Neuronal stem cell (in vitro differentiated cells): ENCODE measurements around the gene SERPINB6.
"Not testable (repeated sequence)": the region's sequence is repeated elsewhere in the genome, so short reads cannot be mapped to it uniquely, and the experiment has no call there.

Experiments used
- DNase-seq: peaks from one replicate; pipeline ENCODE4 v3.0.0-alpha.2; 2013; ENCODE audit warnings: low spot score
- H2AFZ ChIP-seq: one replicate; pipeline ENCODE4 v1.6.1; 2013; ENCODE audit warnings: mild to moderate bottlenecking, low read length, inconsistent platforms
- H2AK5ac ChIP-seq: 2 replicates; pipeline ENCODE4 v1.6.1; 2013; ENCODE audit warnings: low read depth, mild to moderate bottlenecking, inconsistent platforms, low read length, moderate library complexity, mixed read lengths
- H2BK120ac ChIP-seq: 2 replicates; pipeline ENCODE4 v1.6.1; 2013; ENCODE audit warnings: low read depth, mild to moderate bottlenecking, inconsistent platforms, low read length, moderate library complexity, mixed read lengths
- H2BK12ac ChIP-seq: one replicate; pipeline ENCODE4 v1.6.1; 2013; ENCODE audit warnings: low read length, inconsistent platforms
- H2BK15ac ChIP-seq: 2 replicates; pipeline ENCODE4 v1.6.1; 2013; ENCODE audit warnings: mild to moderate bottlenecking, low read length, inconsistent platforms, mixed read lengths
- H2BK5ac ChIP-seq: one replicate; pipeline ENCODE4 v1.6.1; 2013; ENCODE audit warnings: inconsistent platforms, mild to moderate bottlenecking, low read length, moderate library complexity
- H3K14ac ChIP-seq: one replicate; pipeline ENCODE4 v1.6.1; 2013; ENCODE audit warnings: low read length, inconsistent platforms
- H3K18ac ChIP-seq: 2 replicates; pipeline ENCODE4 v1.6.1; 2013; ENCODE audit warnings: low read length, inconsistent platforms
- H3K23ac ChIP-seq: 2 replicates; pipeline ENCODE4 v1.6.1; 2013; ENCODE audit warnings: low read depth, mild to moderate bottlenecking, mixed read lengths, low read length, inconsistent platforms; ENCODE audit not compliant: poor library complexity
- H3K27ac ChIP-seq: replicated peaks from 3 replicates; pipeline ENCODE4 v1.5.1; 2013; ENCODE audit warnings: low read length, inconsistent platforms
- H3K27me3 ChIP-seq, 3 experiments: 2 replicates each; pipeline ENCODE4 v1.6.1; 2013; ENCODE audit warnings: low read length in 3 of 3, mild to moderate bottlenecking in 2 of 3, inconsistent platforms in 1 of 3, low read depth in 1 of 3, mixed read lengths in 1 of 3, moderate library complexity in 1 of 3; ENCODE audit not compliant: control insufficient read depth in 3 of 3, insufficient read depth in 3 of 3
- H3K36me3 ChIP-seq, 2 donors: replicated peaks in 1 of 2; 2 replicates each; pipeline ENCODE4 v1.6.1; 2013; ENCODE audit warnings: low read length in 2 of 2; ENCODE audit not compliant: control insufficient read depth in 2 of 2, insufficient read depth in 2 of 2
- H3K4ac ChIP-seq: 2 replicates; pipeline ENCODE4 v1.6.1; 2013; ENCODE audit warnings: inconsistent platforms, mild to moderate bottlenecking, low read length, moderate library complexity
- H3K4me1 ChIP-seq, 2 donors: 1 replicate in 1 of 2; 2 replicates in 1 of 2; pipeline ENCODE4 v1.6.1; 2013; ENCODE audit warnings: low read length in 2 of 2, low read depth in 1 of 2; ENCODE audit not compliant: control insufficient read depth in 2 of 2, insufficient read depth in 1 of 2
- H3K4me2 ChIP-seq: one replicate; pipeline ENCODE4 v1.6.1; 2013; ENCODE audit warnings: mild to moderate bottlenecking, low read length, inconsistent platforms; ENCODE audit not compliant: insufficient read depth, poor library complexity, severe bottlenecking
- H3K4me3 ChIP-seq, 2 donors: 2 replicates each; pipeline ENCODE4 v1.5.1; 2013; ENCODE audit warnings: low read length in 2 of 2, mild to moderate bottlenecking in 2 of 2, inconsistent platforms in 1 of 2, moderate library complexity in 1 of 2
- H3K79me1 ChIP-seq: one replicate; pipeline ENCODE4 v1.6.1; 2013; ENCODE audit warnings: low read depth, mild to moderate bottlenecking, inconsistent platforms, low read length, moderate library complexity
- H3K9ac ChIP-seq: one replicate; pipeline ENCODE4 v1.6.1; 2013; ENCODE audit warnings: mild to moderate bottlenecking, low read depth, low read length, inconsistent platforms; ENCODE audit not compliant: poor library complexity
- H3K9me3 ChIP-seq, 2 donors: replicated peaks in 1 of 2; 2 replicates each; pipeline versions ENCODE3 to v1.6.1; 2013; ENCODE audit warnings: low read length in 2 of 2, mild to moderate bottlenecking in 2 of 2, inconsistent platforms in 1 of 2, low read depth in 1 of 2, mixed read lengths in 1 of 2, moderate library complexity in 1 of 2; ENCODE audit not compliant: control insufficient read depth in 2 of 2, insufficient read depth in 1 of 2
- H4K8ac ChIP-seq: one replicate; pipeline ENCODE4 v1.6.1; 2013; ENCODE audit warnings: low read depth, mild to moderate bottlenecking, inconsistent platforms, low read length, moderate library complexity
- H4K91ac ChIP-seq: one replicate; pipeline ENCODE4 v1.6.1; 2013; ENCODE audit warnings: low read length, low read depth, mild to moderate bottlenecking, inconsistent platforms; ENCODE audit not compliant: poor library complexity
- WGBS, 2 donors: extraction: QIAGEN DNeasy Blood & Tissue Kit; methylation state at CpG; one replicate each; pipeline ENCODE4 v1.1.7; 2013; ENCODE audit warnings: missing lambda C conversion rate in 2 of 2, mixed read lengths in 1 of 2; ENCODE audit not compliant: insufficient read length in 2 of 2, insufficient replicate concordance in 1 of 2; ENCODE audit errors: extremely low coverage in 2 of 2; 5-methylcytosine and 5-hydroxymethylcytosine counted together

SERPINB6 gene

DNA sequence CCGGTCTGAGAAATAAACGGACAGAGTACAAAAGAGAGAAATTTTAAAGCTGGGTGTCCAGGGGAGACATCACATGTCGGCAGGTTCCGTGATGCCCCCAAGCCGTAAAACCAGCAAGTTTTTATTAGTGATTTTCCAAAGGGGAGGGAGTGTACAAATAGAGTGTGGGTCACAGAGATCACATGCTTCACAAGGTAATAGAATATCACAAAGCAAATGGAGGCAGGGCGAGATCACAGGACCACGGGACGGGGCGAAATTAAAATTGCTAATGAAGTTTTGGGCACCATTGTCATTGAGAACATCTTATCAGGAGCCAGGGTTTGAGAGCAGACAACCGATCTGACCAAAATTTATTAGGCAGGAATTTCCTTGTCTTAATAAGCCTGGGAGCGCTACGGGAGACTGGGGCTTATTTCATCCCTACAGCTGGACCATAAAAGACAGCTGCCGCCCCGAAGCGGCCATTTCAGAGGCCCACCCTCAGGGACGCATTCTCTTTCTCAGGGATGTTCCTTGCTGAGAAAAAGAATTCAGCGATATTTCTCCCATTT lies 37.4 kb upstream of the SERPINB6 start:
- H3K23ac ChIP-seq, H3K4ac ChIP-seq, H3K4me3 ChIP-seq, H3K4me2 ChIP-seq, H2BK12ac ChIP-seq, H3K27me3 ChIP-seq, H3K27ac ChIP-seq, H2BK5ac ChIP-seq, H2BK120ac ChIP-seq, H4K8ac ChIP-seq, H3K9ac ChIP-seq, H4K91ac ChIP-seq, H2AK5ac ChIP-seq, H3K14ac ChIP-seq, DNase-seq, H3K18ac ChIP-seq, H2BK15ac ChIP-seq, H3K4me1 ChIP-seq, H2AFZ ChIP-seq, H3K79me1 ChIP-seq: not testable (repeated sequence)
- WGBS, 2 donors: no CpG with 5 or more reads among the region's 17 CpGs
- Histone ChIP-seq H3K9me3 (peaks cover 11 to 29% of the 10 kb centered on the region in 2 donors), H3K36me3 (peaks cover 25 to 75% of the 10 kb centered on the region in 2 donors)

DNA sequence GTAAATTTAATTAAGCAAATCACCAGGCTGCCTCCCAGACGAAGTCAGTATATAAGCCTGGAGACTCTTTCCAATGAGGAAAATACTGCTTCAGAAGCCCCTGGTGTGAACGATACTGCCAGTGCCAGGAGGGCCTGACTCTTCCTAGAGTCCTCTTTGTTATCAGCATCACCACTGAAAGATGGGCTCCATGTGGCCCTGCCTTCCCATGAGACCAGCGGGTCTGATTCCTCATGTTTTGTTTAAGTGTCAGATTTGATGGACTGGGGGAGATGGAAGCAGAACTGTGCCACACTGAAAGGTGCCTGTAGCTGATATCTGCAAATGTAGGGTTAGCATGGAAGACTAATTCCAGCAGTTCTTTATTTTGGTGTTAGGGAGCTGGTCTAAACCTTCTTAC lies 36.2 kb upstream of the SERPINB6 start:
- Histone ChIP-seq H3K14ac (no peak overlapping the region), H3K4ac (no peak overlapping the region), H3K27me3 (no peaks in the 10 kb centered on the region), H4K91ac (no peak overlapping the region), H3K4me3 (no peak overlapping the region), H2BK15ac (no peak overlapping the region), H2BK12ac (no peak overlapping the region), H4K8ac (no peak overlapping the region), H2AFZ (no peak overlapping the region), H3K4me2 (no peak overlapping the region), H3K79me1 (no peaks in the 10 kb centered on the region), H3K9me3 (peaks cover 11 to 28% of the 10 kb centered on the region in 2 donors), H3K18ac (no peak overlapping the region), H3K36me3 (peaks cover 21 to 65% of the 10 kb centered on the region in 2 donors), H3K9ac (no peak overlapping the region), H3K27ac (no peak overlapping the region), H2AK5ac (no peak overlapping the region), H2BK5ac (no peak overlapping the region), H3K4me1 (no peaks in the 10 kb centered on the region), H3K23ac (no peak overlapping the region), H2BK120ac (no peak overlapping the region)
- DNase-seq: no peak
- no CpG with 5 or more reads among the region's 3 CpGs for WGBS, 2 donors

DNA sequence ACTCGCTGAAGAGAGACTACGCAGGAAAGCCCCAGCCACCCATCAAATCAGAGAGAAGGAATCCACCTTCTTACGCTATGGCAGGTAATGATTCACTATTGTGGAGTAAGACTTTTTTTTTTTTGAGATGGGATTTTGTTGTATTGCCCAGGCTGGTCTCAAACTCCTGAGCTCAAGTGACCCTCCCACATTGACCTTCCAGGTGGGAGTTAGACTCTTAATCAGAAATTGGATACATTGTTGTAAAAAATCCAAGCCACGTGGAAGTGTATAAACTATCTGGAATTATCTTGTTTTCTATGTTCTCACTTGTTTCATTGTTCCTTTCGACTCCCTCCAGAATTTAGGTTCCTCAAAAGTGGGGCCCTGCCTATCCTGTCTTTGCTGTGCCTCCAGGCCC lies 35.1 kb upstream of the SERPINB6 start:
- H3K4ac ChIP-seq: no peak overlapping the region
- H3K9me3 ChIP-seq: peaks cover 7 to 17% of the 10 kb centered on the region in 2 donors
- no peak overlapping the region for H3K9ac ChIP-seq
- H2AFZ ChIP-seq: no peak overlapping the region
- no peak overlapping the region for H3K4me3 ChIP-seq
- no peaks in the 10 kb centered on the region for H3K79me1 ChIP-seq
- no peak overlapping the region for H2BK15ac ChIP-seq
- peaks cover 15 to 54% of the 10 kb centered on the region in 2 donors for H3K36me3 ChIP-seq
- H3K18ac ChIP-seq: no peak overlapping the region
- no peak overlapping the region for H3K23ac ChIP-seq
- no peak overlapping the region for H4K91ac ChIP-seq
- H2BK12ac ChIP-seq: no peak overlapping the region
- no peak overlapping the region for H2BK120ac ChIP-seq
- no CpG with 5 or more reads among the region's 5 CpGs for WGBS, 2 donors
- H3K4me2 ChIP-seq: no peak overlapping the region
- H4K8ac ChIP-seq: no peak overlapping the region
- H2BK5ac ChIP-seq: no peak overlapping the region
- no peak overlapping the region for H2AK5ac ChIP-seq
- no peak for DNase-seq
- no peak overlapping the region for H3K27ac ChIP-seq
- no peak overlapping the region for H3K14ac ChIP-seq
- no peaks in the 10 kb centered on the region for H3K27me3 ChIP-seq
- H3K4me1 ChIP-seq: peaks cover 0 to 1% of the 10 kb centered on the region in 2 donors

DNA sequence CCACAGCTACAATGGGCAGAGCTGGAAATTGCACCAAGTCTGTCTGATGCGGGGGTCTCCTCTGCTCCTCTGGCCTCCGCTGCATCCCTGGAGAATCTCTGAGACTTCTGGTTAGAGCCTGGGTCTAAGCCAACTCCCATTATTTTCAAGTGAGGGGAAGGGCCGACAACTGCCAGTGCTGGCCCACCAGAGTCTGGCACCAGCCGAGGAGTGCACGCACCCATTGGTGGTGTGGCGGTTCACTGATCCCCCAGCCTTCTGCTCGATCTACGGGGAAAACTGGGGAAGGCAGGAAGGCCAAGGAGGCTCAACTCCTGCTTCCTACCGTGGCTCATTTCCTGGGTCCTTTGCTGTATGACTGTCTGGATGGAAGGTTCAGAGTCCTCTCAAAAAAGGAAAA lies 34.5 kb upstream of the SERPINB6 start:
- H3K27ac ChIP-seq: no peak overlapping the region
- H3K4ac ChIP-seq: no peak overlapping the region
- no peak overlapping the region for H2BK5ac ChIP-seq
- no peak overlapping the region for H2BK120ac ChIP-seq
- no peak overlapping the region for H2AK5ac ChIP-seq
- H2BK15ac ChIP-seq: no peak overlapping the region
- no peaks in the 10 kb centered on the region for H3K27me3 ChIP-seq
- no CpG with 5 or more reads among the region's 9 CpGs for whole genome bisulfite sequencing, 2 donors
- no peak overlapping the region for H2BK12ac ChIP-seq
- peak overlapping the region; percentile 5 for H3K18ac ChIP-seq
- no peak overlapping the region for H4K91ac ChIP-seq
- peaks cover 0 to 1% of the 10 kb centered on the region in 2 donors for H3K4me1 ChIP-seq
- H3K23ac ChIP-seq: no peak overlapping the region
- no peak for DNase-seq
- H3K4me3 ChIP-seq: no peak overlapping the region
- H3K4me2 ChIP-seq: no peak overlapping the region
- peaks cover 6 to 11% of the 10 kb centered on the region in 2 donors for H3K9me3 ChIP-seq
- no peak overlapping the region for H3K14ac ChIP-seq
- no peak overlapping the region for H4K8ac ChIP-seq
- H3K79me1 ChIP-seq: no peaks in the 10 kb centered on the region
- peaks cover 15 to 49% of the 10 kb centered on the region in 2 donors for H3K36me3 ChIP-seq
- H2AFZ ChIP-seq: no peak overlapping the region
- H3K9ac ChIP-seq: no peak overlapping the region
